Stimulated activated CD4-positive, alpha-beta T cell treated with anti-CD3 and anti-CD28 coated beads, TNF-alpha, amount 100 ng/mL, for 24 hours (primary cell): ENCODE data around the gene RBM26.
"Not testable (repeated sequence)": the region's sequence is repeated elsewhere in the genome, so short reads cannot be mapped to it uniquely, and the experiment has no call there.

Source experiments
- DNase-seq, 3 experiments: peaks; one replicate each; pipeline ENCODE4 v3.0.0-alpha.2; 2020; ENCODE audit warnings: low read depth in 3 of 3

Gene RBM26

GRCh38 chr13:79387853-79388252 lies 18.2 kb downstream of the RBM26 start:
- no peak for DNase-seq

DNA sequence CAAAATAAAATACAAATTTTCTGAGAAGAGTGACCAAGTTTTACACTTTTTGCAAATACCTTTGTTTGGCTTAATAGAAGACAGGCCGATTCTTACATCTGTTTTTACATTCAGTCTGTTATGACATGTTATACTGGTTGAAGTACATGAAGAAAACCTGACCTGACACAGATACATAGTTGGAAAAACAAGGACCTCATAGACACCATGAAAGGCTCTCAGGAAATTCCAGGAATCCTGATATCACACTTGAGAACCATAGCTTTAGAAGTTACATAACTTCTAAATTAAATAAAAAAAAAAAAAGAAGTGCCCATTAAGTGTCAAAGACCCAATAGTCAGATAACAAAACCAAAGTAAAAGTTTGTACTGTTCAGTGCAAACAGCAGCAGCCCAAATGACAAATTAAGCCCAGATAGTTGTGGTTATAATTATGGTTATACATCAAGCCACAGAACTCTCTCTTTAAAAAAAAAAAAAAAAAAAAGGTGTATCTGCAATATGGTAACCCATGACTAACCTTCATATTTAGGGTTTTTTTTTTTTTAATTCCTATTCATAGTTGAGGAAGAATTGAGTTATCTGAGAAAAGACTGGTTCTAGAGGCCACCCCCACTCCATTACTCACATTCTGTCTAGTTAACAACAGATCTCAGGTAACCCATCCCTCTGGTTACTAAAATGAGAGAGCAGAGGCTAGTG lies 19.8 kb downstream of the RBM26 start:
- no peak for DNase-seq

GRCh38 chr13:79385694-79386093 lies 20.4 kb downstream of the RBM26 start:
- no peak for DNase-seq

- DNase-seq, result no peak
Measured at GRCh38 chr13:79384022-79384610, 21.9 kb downstream of the RBM26 start.

- no peak for DNase-seq
Measured at GRCh38 chr13:79382545-79383275, 23.3 kb downstream of the RBM26 start.

- no peak for DNase-seq
Measured at GRCh38 chr13:79380997-79381396, 25.1 kb downstream of the RBM26 start.

DNA sequence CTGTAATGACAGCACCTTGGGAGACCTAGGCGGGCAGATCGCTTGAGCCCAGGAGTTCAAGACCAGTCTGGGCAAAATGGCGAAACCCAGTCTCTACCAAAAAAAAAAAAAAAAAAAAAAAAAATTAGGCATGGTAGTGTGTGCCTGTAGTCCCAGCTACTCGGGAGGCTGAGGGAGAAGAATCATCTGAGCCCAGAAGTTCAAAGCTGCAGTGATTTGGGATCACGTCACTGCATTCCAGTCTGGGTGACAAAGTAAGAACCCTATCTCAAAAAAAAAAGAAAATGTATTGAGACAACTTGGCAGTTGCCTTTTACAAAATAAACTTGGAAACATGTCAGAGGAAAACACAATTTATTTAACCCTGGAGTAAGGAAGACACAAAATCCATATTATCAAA lies 26.8 kb downstream of the RBM26 start:
- no peak for DNase-seq

DNA sequence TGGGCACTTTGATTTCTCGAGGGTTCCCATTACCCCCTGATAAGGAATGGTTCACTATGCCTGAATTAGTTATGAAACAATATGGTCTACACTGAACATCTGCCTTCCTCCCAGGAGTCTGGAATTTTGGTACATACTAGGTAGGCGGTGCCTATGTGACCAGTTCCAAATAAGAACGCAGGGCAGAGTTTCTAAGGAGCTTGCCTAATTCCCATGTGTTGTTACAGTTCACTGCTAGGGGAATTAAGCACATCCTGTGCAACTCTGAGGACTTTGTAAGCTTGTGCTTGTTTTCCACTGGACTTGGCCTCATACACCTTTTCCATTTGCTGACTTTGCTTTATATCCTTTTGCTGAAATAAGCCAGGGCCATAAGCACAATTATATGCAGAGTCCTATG lies 29.2 kb downstream of the RBM26 start:
- no peak for DNase-seq

- no peak for DNase-seq
Measured at GRCh38 chr13:79374578-79374977, 31.5 kb downstream of the RBM26 start.

GRCh38 chr13:79373916-79374315 lies 32.1 kb downstream of the RBM26 start:
- DNase-seq, result no peak

GRCh38 chr13:79369226-79369625 lies 36.8 kb downstream of the RBM26 start:
- DNase-seq, result no peak

DNA sequence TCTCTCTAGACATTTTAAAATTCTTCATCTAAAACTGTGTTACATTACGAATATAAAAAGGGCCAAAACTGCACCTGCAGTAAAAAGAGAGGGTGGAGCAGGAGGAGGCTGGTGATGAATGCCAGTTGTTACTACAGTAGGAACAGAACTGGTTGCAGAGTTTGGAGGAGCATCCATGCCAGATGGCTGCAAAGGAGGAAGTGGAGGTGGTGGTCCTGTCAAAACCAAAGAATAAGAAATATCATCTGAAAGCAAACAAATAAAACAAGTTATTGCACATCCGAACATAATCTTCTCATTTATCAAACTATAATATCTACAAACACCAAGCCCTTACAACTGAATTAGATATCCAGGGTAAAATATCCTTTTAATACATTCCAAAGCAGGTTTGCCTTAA lies 40.1 kb downstream of the RBM26 start:
- DNase-seq, result no peak

- DNase-seq, result no peak
Measured at GRCh38 chr13:79361299-79361698, 44.8 kb downstream of the RBM26 start.

- no peak for DNase-seq
Measured at GRCh38 chr13:79360095-79360494, 46.0 kb downstream of the RBM26 start.

GRCh38 chr13:79359064-79359463 lies 47.0 kb downstream of the RBM26 start:
- DNase-seq, result no peak

DNA sequence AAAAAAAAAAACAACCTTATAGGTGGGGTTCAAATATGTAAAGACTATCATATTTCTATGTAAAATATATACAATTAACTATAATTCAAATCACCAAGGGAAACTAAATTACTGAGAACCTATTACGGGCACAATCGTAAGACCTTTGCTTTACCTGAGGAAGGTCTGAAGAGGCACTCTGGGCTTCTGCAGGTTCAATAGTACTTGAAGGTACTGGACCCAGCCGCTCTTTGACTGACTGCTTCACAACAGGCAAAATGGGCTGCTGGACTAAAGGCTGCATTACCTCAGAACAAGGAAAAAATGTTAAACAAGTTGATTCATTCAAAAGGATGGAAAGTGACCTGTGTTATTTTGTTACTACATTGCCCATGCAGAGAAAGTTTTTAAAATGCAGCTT lies 51.8 kb downstream of the RBM26 start:
- DNase-seq, result no peak

- no peak for DNase-seq
Measured at GRCh38 chr13:79353693-79354092, 52.4 kb downstream of the RBM26 start.

GRCh38 chr13:79352107-79352506 lies 53.9 kb downstream of the RBM26 start:
- no peak for DNase-seq

- DNase-seq, result not testable (repeated sequence)
Measured at GRCh38 chr13:79349608-79350007, 56.4 kb downstream of the RBM26 start.

DNA sequence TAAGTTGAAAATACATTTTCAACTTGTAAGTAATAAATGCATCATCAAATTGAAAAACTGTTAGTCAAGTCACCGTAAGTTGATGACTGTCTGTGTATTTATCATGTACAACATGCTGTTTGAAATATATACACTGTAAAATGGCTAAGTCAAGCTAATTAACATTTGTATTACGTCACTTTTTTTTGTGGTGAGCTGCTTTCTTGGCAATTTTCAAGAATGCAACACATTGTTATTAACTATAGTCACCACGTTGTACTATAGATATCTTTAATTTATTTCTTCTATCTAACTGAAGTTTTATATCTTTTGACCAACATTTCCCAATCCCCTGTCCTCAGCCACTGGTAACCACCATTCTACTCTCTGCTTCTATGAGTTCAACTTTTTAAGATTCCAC lies 57.0 kb downstream of the RBM26 start:
- DNase-seq, result no peak

GRCh38 chr13:79346300-79346914 lies 59.6 kb downstream of the RBM26 start:
- DNase-seq, result no peak

- DNase-seq, result no peak
Measured at GRCh38 chr13:79341202-79341601, 64.9 kb downstream of the RBM26 start.

- no peak for DNase-seq
Measured at GRCh38 chr13:79340490-79340889, 65.6 kb downstream of the RBM26 start.
